GM18907 (cell line): ENCODE measurements around the gene KRTAP5-5.

Source experiments
- ATAC-seq: cut with Tn5 transposase; IDR thresholded peaks from one replicate; pipeline ENCODE4 v1.9.1; 2021; ENCODE audit warnings: mild to moderate bottlenecking, moderate library complexity; ENCODE audit not compliant: unreplicated experiment

KRTAP5-5 gene

GRCh38 chr11:1673446-1674172, 44.0 kb downstream of the KRTAP5-5 start:
- no peak for ATAC-seq

- no peak for ATAC-seq
Observed at GRCh38 chr11:1674173-1675131, 44.9 kb downstream of the KRTAP5-5 start.

GRCh38 chr11:1675536-1676228, 46.1 kb downstream of the KRTAP5-5 start:
- ATAC-seq = no peak

GRCh38 chr11:1676229-1676740, 46.7 kb downstream of the KRTAP5-5 start:
- ATAC-seq = no peak

- no peak for ATAC-seq
Observed at GRCh38 chr11:1679881-1680280, 50.3 kb downstream of the KRTAP5-5 start.
